ENCODE measurements around the gene LMBRD2.

LMBRD2 gene

GRCh38 chr5:36099748-36100147, 51.9 kb downstream of the LMBRD2 start:
- no peak for DNase-seq

GRCh38 chr5:36096486-36096885, 55.2 kb downstream of the LMBRD2 start:
- DNase-seq = no peak

GRCh38 chr5:36089989-36090388, 61.7 kb downstream of the LMBRD2 start:
- no peak for DNase-seq

GRCh38 chr5:36079200-36079781, 72.4 kb downstream of the LMBRD2 start:
- DNase-seq = no peak

GRCh38 chr5:36078430-36078829, 73.3 kb downstream of the LMBRD2 start:
- no peak for DNase-seq

GRCh38 chr5:36073595-36074216, 78.0 kb downstream of the LMBRD2 start:
- no peak for DNase-seq

- DNase-seq = no peak
These were observed 80.8 kb downstream of the LMBRD2 start for GRCh38 chr5:36070687-36071571.

- no peak for DNase-seq
These were observed 82.9 kb downstream of the LMBRD2 start for GRCh38 chr5:36068751-36069281.

- no peak for DNase-seq
These were observed 85.0 kb downstream of the LMBRD2 start, which contains the start of gene UGT3A2 for GRCh38 chr5:36066540-36067210. Gene UGT3A2 (minus strand): TSS chr5:36066882. CDS start chr5:36066789, 93 bp downstream.

GRCh38 chr5:36066001-36066539, 85.6 kb downstream of the LMBRD2 start:
- no peak for DNase-seq

- DNase-seq = no peak
These were observed 91.2 kb downstream of the LMBRD2 start for GRCh38 chr5:36060420-36060887.

- no peak for DNase-seq
These were observed 91.9 kb downstream of the LMBRD2 start for GRCh38 chr5:36059571-36060419.

GRCh38 chr5:36058776-36059175, 92.9 kb downstream of the LMBRD2 start:
- no peak for DNase-seq

GRCh38 chr5:36057386-36057785, 94.3 kb downstream of the LMBRD2 start:
- no peak for DNase-seq

GRCh38 chr5:36056422-36056821, 95.3 kb downstream of the LMBRD2 start:
- DNase-seq = no peak

- DNase-seq = no peak
These were observed 95.7 kb downstream of the LMBRD2 start for GRCh38 chr5:36055984-36056383.

- no peak for DNase-seq
These were observed 97.0 kb downstream of the LMBRD2 start for GRCh38 chr5:36054647-36055046.

GRCh38 chr5:36052538-36052937, 99.1 kb downstream of the LMBRD2 start:
- DNase-seq = no peak

- DNase-seq = no peak
These were observed 101.7 kb downstream of the LMBRD2 start for GRCh38 chr5:36049949-36050348.

Data from cerebellar nuclear complex (tissue), 1 donor.